GM12878 (cell line): ENCODE results near the gene LSR.

Experiments
- CEBPB ChIP-seq, 2 experiments: fragments of 150-350 bp in 1 of 2; IDR thresholded peaks; 2 replicates each; pipeline ENCODE4 v1.6.1; 2012 to 2014; ENCODE audit warnings: low read depth in 2 of 2, low read length in 2 of 2, borderline replicate concordance in 1 of 2, inconsistent platforms in 1 of 2
- EED ChIP-seq: sonication (generic); IDR thresholded peaks from 2 replicates; pipeline ENCODE4 v1.6.1; 2016; ENCODE audit warnings: antibody characterized with exemption, low read depth
- MTA3 ChIP-seq: IDR thresholded peaks from 2 replicates; pipeline ENCODE4 v1.6.1; 2012; ENCODE audit warnings: low read length, inconsistent platforms, borderline replicate concordance
- POLR2A ChIP-seq: IDR thresholded peaks from 2 replicates; pipeline ENCODE4 v1.6.1; 2011; ENCODE audit warnings: low read depth, mild to moderate bottlenecking, low read length
- TF ChIP-seq, protein P1 (sequence below): IDR thresholded peaks from 2 replicates; pipeline ENCODE4 v1.6.1; 2012; ENCODE audit warnings: low read depth, low read length, improper control_type of control experiment
- TF ChIP-seq, protein P2 (sequence below): IDR thresholded peaks from 2 replicates; pipeline ENCODE4 v1.6.1; 2011; ENCODE audit warnings: low read depth, mild to moderate bottlenecking, low read length, moderate library complexity, borderline replicate concordance; ENCODE audit errors: extremely low read depth
- TF ChIP-seq, protein P3 (sequence below): IDR thresholded peaks from 2 replicates; pipeline ENCODE4 v1.6.1; 2012; ENCODE audit warnings: low read depth, low read length, improper control_type of control experiment
- TF ChIP-seq, protein P4 (sequence below), 3 experiments: IDR thresholded peaks in 2 of 3; conservative IDR thresholded peaks in 1 of 3; 2 replicates each; pipeline ENCODE4 v1.5.1; 2011; ENCODE audit warnings: low read depth in 3 of 3, low read length in 3 of 3, mild to moderate bottlenecking in 3 of 3, control low read depth in 2 of 3, moderate library complexity in 2 of 3, inconsistent platforms in 1 of 3, mixed read lengths in 1 of 3; ENCODE audit not compliant: control insufficient read depth in 2 of 3, insufficient read depth in 1 of 3; ENCODE audit errors: extremely low read depth in 1 of 3

DNA sequence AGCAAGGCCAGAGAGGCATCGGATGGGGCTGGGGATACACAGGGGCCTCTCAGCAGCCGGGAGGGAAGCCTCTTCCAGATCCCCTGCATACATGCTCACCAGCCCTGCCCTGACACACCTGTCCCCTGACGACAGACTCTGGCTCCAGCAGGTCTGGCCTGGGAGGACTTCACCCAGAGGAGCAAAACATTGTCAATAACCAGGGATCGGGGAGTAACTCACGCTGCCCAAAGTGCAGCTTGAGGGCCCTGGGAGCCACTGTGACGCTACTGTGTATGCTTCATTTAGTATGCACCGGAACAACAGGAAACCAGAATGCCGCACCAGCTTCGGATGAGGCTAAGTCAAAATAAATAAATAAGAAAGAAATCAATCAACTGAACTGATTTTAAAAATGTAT, 67.8 kb downstream of the LSR start:
- TF ChIP-seq, protein P1, sequence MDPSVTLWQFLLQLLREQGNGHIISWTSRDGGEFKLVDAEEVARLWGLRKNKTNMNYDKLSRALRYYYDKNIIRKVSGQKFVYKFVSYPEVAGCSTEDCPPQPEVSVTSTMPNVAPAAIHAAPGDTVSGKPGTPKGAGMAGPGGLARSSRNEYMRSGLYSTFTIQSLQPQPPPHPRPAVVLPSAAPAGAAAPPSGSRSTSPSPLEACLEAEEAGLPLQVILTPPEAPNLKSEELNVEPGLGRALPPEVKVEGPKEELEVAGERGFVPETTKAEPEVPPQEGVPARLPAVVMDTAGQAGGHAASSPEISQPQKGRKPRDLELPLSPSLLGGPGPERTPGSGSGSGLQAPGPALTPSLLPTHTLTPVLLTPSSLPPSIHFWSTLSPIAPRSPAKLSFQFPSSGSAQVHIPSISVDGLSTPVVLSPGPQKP = no peak
- TF ChIP-seq, protein P2, sequence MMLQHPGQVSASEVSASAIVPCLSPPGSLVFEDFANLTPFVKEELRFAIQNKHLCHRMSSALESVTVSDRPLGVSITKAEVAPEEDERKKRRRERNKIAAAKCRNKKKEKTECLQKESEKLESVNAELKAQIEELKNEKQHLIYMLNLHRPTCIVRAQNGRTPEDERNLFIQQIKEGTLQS = no peak
- TF ChIP-seq POLR2A (no peak), EED (no peak), CEBPB (IDR thresholded peaks at IDR 0.05; ENCODE audit: borderline replicate concordance in 1 of 2, low read depth in 2 of 2, low read length in 2 of 2) (no peak), MTA3 (no peak)
- TF ChIP-seq, protein P3, sequence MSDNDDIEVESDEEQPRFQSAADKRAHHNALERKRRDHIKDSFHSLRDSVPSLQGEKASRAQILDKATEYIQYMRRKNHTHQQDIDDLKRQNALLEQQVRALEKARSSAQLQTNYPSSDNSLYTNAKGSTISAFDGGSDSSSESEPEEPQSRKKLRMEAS = no peak
- TF ChIP-seq, protein P4, sequence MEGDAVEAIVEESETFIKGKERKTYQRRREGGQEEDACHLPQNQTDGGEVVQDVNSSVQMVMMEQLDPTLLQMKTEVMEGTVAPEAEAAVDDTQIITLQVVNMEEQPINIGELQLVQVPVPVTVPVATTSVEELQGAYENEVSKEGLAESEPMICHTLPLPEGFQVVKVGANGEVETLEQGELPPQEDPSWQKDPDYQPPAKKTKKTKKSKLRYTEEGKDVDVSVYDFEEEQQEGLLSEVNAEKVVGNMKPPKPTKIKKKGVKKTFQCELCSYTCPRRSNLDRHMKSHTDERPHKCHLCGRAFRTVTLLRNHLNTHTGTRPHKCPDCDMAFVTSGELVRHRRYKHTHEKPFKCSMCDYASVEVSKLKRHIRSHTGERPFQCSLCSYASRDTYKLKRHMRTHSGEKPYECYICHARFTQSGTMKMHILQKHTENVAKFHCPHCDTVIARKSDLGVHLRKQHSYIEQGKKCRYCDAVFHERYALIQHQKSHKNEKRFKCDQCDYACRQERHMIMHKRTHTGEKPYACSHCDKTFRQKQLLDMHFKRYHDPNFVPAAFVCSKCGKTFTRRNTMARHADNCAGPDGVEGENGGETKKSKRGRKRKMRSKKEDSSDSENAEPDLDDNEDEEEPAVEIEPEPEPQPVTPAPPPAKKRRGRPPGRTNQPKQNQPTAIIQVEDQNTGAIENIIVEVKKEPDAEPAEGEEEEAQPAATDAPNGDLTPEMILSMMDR (IDR thresholded peaks at IDR 0.05 in 2 of 3, conservative IDR thresholded peaks at IDR 0.05 in 1 of 3; ENCODE audit: control insufficient read depth in 2 of 3, extremely low read depth in 1 of 3, insufficient read depth in 1 of 3, low read depth in 3 of 3, low read length in 3 of 3) = no peak
